DOHH2 (cell line): ENCODE results near the gene GPR78.

Experiments
- H3F3A ChIP-seq: fragments of 200-600 bp; sonication (generic), shearing (Covaris generic); 2 replicates; pipeline ENCODE4 v1.6.0; 2016; ENCODE audit warnings: antibody characterized with exemption, mild to moderate bottlenecking; ENCODE audit not compliant: control insufficient read depth, insufficient read depth
- H3K27ac ChIP-seq: fragments of 200-600 bp; sonication (generic); 2 replicates; pipeline ENCODE4 v1.5.1; 2014; ENCODE audit warnings: low read depth, mild to moderate bottlenecking, low read length, moderate library complexity
- H3K27me3 ChIP-seq: fragments of 200-600 bp; sonication (generic); 2 replicates; pipeline ENCODE4 v1.6.1; 2014; ENCODE audit warnings: mild to moderate bottlenecking, low read length, mixed read lengths; ENCODE audit not compliant: control insufficient read depth
- H3K36me3 ChIP-seq: fragments of 200-600 bp; sonication (generic); 2 replicates; pipeline ENCODE4 v1.6.1; 2014; ENCODE audit warnings: mild to moderate bottlenecking, low read length, moderate library complexity, mixed read lengths; ENCODE audit not compliant: control insufficient read depth
- H3K4me1 ChIP-seq: fragments of 200-600 bp; sonication (generic); 2 replicates; pipeline ENCODE4 v1.6.1; 2014; ENCODE audit warnings: mild to moderate bottlenecking, low read length, mixed read lengths; ENCODE audit not compliant: control insufficient read depth
- H3K4me2 ChIP-seq: fragments of 200-600 bp; sonication (generic); 2 replicates; pipeline ENCODE4 v1.6.0; 2014; ENCODE audit warnings: mild to moderate bottlenecking, low read length, moderate library complexity
- H3K4me3 ChIP-seq: fragments of 200-600 bp; sonication (generic); 2 replicates; pipeline ENCODE4 v1.5.1; 2014; ENCODE audit warnings: mild to moderate bottlenecking, low read length, mixed read lengths
- H3K79me2 ChIP-seq: fragments of 200-600 bp; sonication (generic); 2 replicates; pipeline ENCODE4 v1.6.1; 2014; ENCODE audit warnings: mild to moderate bottlenecking, low read length, mixed read lengths; ENCODE audit not compliant: control insufficient read depth
- H3K9me2 ChIP-seq: fragments of 200-600 bp; sonication (generic); replicated peaks from 2 replicates; pipeline ENCODE4 v1.6.1; 2014; ENCODE audit warnings: mild to moderate bottlenecking, low read length, mixed read lengths; ENCODE audit not compliant: control insufficient read depth
- H3K9me3 ChIP-seq: fragments of 200-600 bp; sonication (generic); 2 replicates; pipeline ENCODE4 v1.6.1; 2014; ENCODE audit warnings: antibody characterized with exemption, low read length, mixed read lengths; ENCODE audit not compliant: control insufficient read depth, insufficient read depth
- H4K20me1 ChIP-seq: fragments of 200-600 bp; sonication (generic); 2 replicates; pipeline ENCODE4 v1.6.0; 2014; ENCODE audit warnings: low read depth, mild to moderate bottlenecking, antibody characterized with exemption, low read length, moderate library complexity; ENCODE audit not compliant: control insufficient read depth, insufficient read depth
- CTCF ChIP-seq: fragments of 200-600 bp; sonication (generic); IDR thresholded peaks from one replicate; pipeline ENCODE4 v1.5.1; 2014; ENCODE audit warnings: antibody characterized with exemption, mild to moderate bottlenecking, low read depth, low read length; ENCODE audit not compliant: poor library complexity, severe bottlenecking
- EZH2phosphoT487 ChIP-seq: fragments of 200-600 bp; sonication (generic); IDR thresholded peaks from 2 replicates; pipeline ENCODE4 v1.6.1; 2017; ENCODE audit warnings: borderline replicate concordance, mild to moderate bottlenecking, antibody characterized with exemption, low read length, moderate library complexity, mixed read lengths

The GPR78 gene

DNA sequence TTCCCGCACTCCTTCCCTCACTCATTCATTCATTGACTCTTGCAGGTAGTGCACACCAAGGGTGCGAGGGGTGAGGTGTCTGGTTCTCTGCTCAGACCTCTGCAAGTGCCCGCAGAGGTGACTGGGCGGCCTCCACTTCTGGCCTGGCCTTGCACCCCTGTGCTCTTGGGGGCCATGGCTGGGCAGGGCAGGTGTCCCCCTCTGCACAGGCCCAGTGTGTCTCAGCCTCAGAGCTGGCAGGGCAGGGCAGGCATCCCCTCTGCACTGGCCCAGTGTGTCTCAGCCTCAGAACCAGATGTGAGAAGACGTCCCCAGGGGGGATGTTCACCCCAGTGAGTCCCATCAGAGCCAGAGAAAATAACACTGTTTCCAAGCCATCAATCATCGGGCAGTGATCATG is 29.2 kb downstream of the GPR78 start:
- Histone ChIP-seq H3K27me3 (no peaks in the 10 kb centered on the region), H3K27ac (no peak overlapping the region), H3K79me2 (no peaks in the 10 kb centered on the region), H3K4me2 (no peak overlapping the region), H3K9me2 (no peaks in the 10 kb centered on the region), H3K9me3 (no peaks in the 10 kb centered on the region), H3K4me3 (no peak overlapping the region), H3K36me3 (no peaks in the 10 kb centered on the region), H3K4me1 (no peaks in the 10 kb centered on the region), H4K20me1 (no peaks in the 10 kb centered on the region), H3F3A (no peaks in the 10 kb centered on the region)
- no peak for TF ChIP-seq CTCF
- TF ChIP-seq EZH2phosphoT487 = no peak

DNA sequence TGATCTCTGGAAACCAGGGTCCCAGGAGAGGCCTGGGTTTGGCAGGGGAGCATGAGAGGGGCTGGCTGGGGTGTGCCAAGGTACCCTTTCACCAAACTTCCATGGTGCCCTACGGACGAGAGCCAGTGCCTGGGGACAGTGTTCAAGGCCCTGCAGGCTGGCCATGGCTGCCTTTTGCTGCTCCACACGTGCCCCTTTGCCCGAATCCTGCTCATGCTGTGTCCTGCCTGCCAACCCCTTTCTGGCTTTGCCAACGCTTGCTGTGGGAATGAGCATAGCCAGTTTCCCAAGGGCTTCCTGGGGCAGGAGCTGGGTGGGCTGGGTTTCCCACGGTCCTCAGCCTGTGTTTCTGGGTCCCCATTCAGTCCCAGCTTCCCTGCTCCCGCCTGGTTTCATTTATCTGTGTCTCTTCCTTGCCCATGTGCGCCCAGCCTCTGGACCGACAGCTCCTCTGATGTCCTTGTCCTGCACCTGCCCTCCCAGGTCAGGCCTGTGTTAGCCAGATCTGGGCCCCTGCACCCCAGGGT is 29.7 kb downstream of the GPR78 start:
- Histone ChIP-seq H3K79me2 (no peaks in the 10 kb centered on the region), H3K36me3 (no peaks in the 10 kb centered on the region), H3K9me3 (no peaks in the 10 kb centered on the region), H3K27me3 (no peaks in the 10 kb centered on the region), H3K4me1 (no peaks in the 10 kb centered on the region), H3F3A (no peaks in the 10 kb centered on the region), H3K9me2 (no peaks in the 10 kb centered on the region), H3K4me3 (no peak overlapping the region), H3K27ac (no peak overlapping the region), H3K4me2 (no peak overlapping the region), H4K20me1 (no peaks in the 10 kb centered on the region)
- no peak for TF ChIP-seq EZH2phosphoT487

- H3K4me1 ChIP-seq = no peaks in the 10 kb centered on the region
- no peak overlapping the region for H3K4me3 ChIP-seq
- H3K79me2 ChIP-seq = no peaks in the 10 kb centered on the region
- H3K27ac ChIP-seq = no peak overlapping the region
- H3K4me2 ChIP-seq = no peak overlapping the region
- no peaks in the 10 kb centered on the region for H3F3A ChIP-seq
- no peaks in the 10 kb centered on the region for H3K9me2 ChIP-seq
- H4K20me1 ChIP-seq = no peaks in the 10 kb centered on the region
- H3K9me3 ChIP-seq = no peaks in the 10 kb centered on the region
- TF ChIP-seq CTCF = no peak
- TF ChIP-seq EZH2phosphoT487 = no peak
- no peaks in the 10 kb centered on the region for H3K36me3 ChIP-seq
- no peaks in the 10 kb centered on the region for H3K27me3 ChIP-seq
These were observed 30.8 kb downstream of the GPR78 start for GRCh38 chr4:8610858-8611616.

DNA sequence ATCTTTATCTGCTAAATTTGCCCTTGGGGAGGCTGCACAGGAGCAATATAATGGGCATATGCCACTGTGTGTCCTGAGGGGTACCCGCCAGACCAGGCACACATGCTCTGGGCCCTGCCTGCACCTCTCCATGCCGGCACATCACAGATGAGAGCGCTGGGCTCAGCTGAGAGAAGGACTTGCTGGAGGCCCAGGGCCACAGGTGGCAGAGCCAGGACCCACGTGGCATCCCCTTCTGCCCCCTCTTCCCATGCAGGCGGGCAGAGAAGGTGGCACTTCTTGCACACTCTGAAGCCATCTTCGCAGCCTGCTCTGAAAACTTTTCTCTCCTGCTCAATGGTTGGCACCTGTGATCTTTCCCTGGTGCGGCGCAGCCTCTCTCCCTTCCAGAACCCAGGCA is 32.5 kb downstream of the GPR78 start:
- H3K79me2 ChIP-seq = no peaks in the 10 kb centered on the region
- H3K9me3 ChIP-seq = no peaks in the 10 kb centered on the region
- TF ChIP-seq EZH2phosphoT487 (no peak), CTCF (no peak)
- no peaks in the 10 kb centered on the region for H3K27me3 ChIP-seq
- no peak overlapping the region for H3K27ac ChIP-seq
- H3K36me3 ChIP-seq = no peaks in the 10 kb centered on the region
- no peaks in the 10 kb centered on the region for H3F3A ChIP-seq
- no peaks in the 10 kb centered on the region for H3K4me1 ChIP-seq
- no peak overlapping the region for H3K4me3 ChIP-seq
- no peaks in the 10 kb centered on the region for H3K9me2 ChIP-seq
- no peaks in the 10 kb centered on the region for H4K20me1 ChIP-seq
- no peak overlapping the region for H3K4me2 ChIP-seq
